K562 (cell line): ENCODE measurements around the gene LCN12. TPM values are rescaled to one million over a fixed set of nuclear protein-coding genes. Genes with fewer than 3 reads are reported as not detected.

Experiments used
- COPS2 ChIP-seq: fragments of 450-650 bp; conservative IDR thresholded peaks from 2 replicates; pipeline ENCODE4 v1.6.1; 2016; ENCODE audit warnings: mild to moderate bottlenecking, moderate library complexity
- CTBP1 ChIP-seq: fragments of 450-650 bp; IDR thresholded peaks from 2 replicates; pipeline ENCODE4 v1.6.1; 2016; ENCODE audit warnings: borderline replicate concordance
- GABPA ChIP-seq: fragments of 200-800 bp; sonication (Bioruptor generic); conservative IDR thresholded peaks from 2 replicates; pipeline ENCODE4 v1.6.1; 2016; ENCODE audit warnings: low read depth, missing genetic modification characterization, missing compliant biosample characterization
- HCFC1 ChIP-seq: IDR thresholded peaks from 2 replicates; pipeline ENCODE4 v1.6.1; 2012; ENCODE audit warnings: low read depth, low read length, improper control_type of control experiment
- KDM5B ChIP-seq: fragments of 200-600 bp; sonication (generic); IDR thresholded peaks from 2 replicates; pipeline ENCODE4 v1.6.1; 2012; ENCODE audit warnings: low read depth, mild to moderate bottlenecking, moderate library complexity, low read length, control low read depth, inconsistent platforms; ENCODE audit not compliant: insufficient replicate concordance
- MED1 ChIP-seq: sonication (generic); formaldehyde crosslinking; IDR thresholded peaks from 2 replicates; pipeline ENCODE4 v1.8.1; 2023; ENCODE audit warnings: missing genetic modification reagents, borderline replicate concordance
- MNT ChIP-seq, 2 experiments: fragments of 450-650 bp; conservative IDR thresholded peaks; 2 replicates each; pipeline ENCODE4 v1.6.1; 2017; ENCODE audit warnings: mild to moderate bottlenecking in 2 of 2, moderate library complexity in 2 of 2
- MTF1 ChIP-seq: fragments of 250-450 bp; sonication (Bioruptor Pico); IDR thresholded peaks from 2 replicates; pipeline ENCODE4 v1.9.0; 2021; ENCODE audit warnings: moderate library complexity, mild to moderate bottlenecking, inconsistent platforms, borderline replicate concordance
- NCOA1 ChIP-seq: fragments of 450-650 bp; IDR thresholded peaks from 2 replicates; pipeline ENCODE4 v1.6.1; 2016; ENCODE audit warnings: low read depth
- NR2C1 ChIP-seq, 2 experiments: fragments of 450-650 bp; IDR thresholded peaks; 2 replicates each; pipeline ENCODE4 v1.6.1; 2017; ENCODE audit warnings: mild to moderate bottlenecking in 2 of 2, antibody characterized with exemption in 1 of 2, inconsistent platforms in 1 of 2, missing compliant biosample characterization in 1 of 2, missing genetic modification characterization in 1 of 2
- PATZ1 ChIP-seq: fragments of 250-450 bp; sonication (Bioruptor Pico); IDR thresholded peaks from 2 replicates; pipeline ENCODE4 v1.5.0; 2020; ENCODE audit warnings: mild to moderate bottlenecking, borderline replicate concordance
- PHB ChIP-seq: fragments of 250-450 bp; sonication (Bioruptor Pico); IDR thresholded peaks from 2 replicates; pipeline ENCODE4 v1.5.0; 2021
- PML ChIP-seq: IDR thresholded peaks from 2 replicates; pipeline ENCODE4 v1.6.1; 2012; ENCODE audit warnings: low read length, inconsistent platforms
- RBFOX2 ChIP-seq: fragments of 200-400 bp; formaldehyde crosslinking; IDR thresholded peaks from 2 replicates; pipeline ENCODE4 v1.6.1; 2017; ENCODE audit warnings: low read depth, mild to moderate bottlenecking, low read length, moderate library complexity
- SMARCC2 ChIP-seq: fragments of 450-650 bp; IDR thresholded peaks from 2 replicates; pipeline ENCODE4 v1.6.1; 2017; ENCODE audit warnings: antibody characterized with exemption, moderate library complexity, mild to moderate bottlenecking, low read depth
- TCF7 ChIP-seq: sonication (generic); IDR thresholded peaks from 2 replicates; pipeline ENCODE4 v1.6.1; 2016; ENCODE audit warnings: antibody characterized with exemption, borderline replicate concordance
- TEAD4 ChIP-seq, 2 experiments: sonication (generic) in 1 of 2; formaldehyde crosslinking in 1 of 2; IDR thresholded peaks; 2 replicates each; pipeline versions ENCODE4 v1.6.1 to v1.8.0; 2012 to 2022; ENCODE audit warnings: borderline replicate concordance in 1 of 2, inconsistent platforms in 1 of 2, low read length in 1 of 2, mild to moderate bottlenecking in 1 of 2, missing genetic modification reagents in 1 of 2
- USF2 ChIP-seq: sonication (generic); formaldehyde crosslinking; IDR thresholded peaks from 2 replicates; pipeline ENCODE4 v1.5.0; 2020; ENCODE audit warnings: missing genetic modification reagents
- ZNF282 ChIP-seq: sonication (generic); formaldehyde crosslinking; IDR thresholded peaks from 2 replicates; pipeline ENCODE4 v1.8.1; 2023; ENCODE audit warnings: missing genetic modification reagents
- ZNF395 ChIP-seq: fragments of 200-800 bp; sonication (Bioruptor generic); IDR thresholded peaks from 2 replicates; pipeline ENCODE4 v1.6.1; 2017; ENCODE audit warnings: missing genetic modification characterization, missing compliant biosample characterization
- ZZZ3 ChIP-seq: fragments of 450-650 bp; IDR thresholded peaks from 2 replicates; pipeline ENCODE4 v1.6.1; 2016; ENCODE audit warnings: antibody characterized with exemption, mild to moderate bottlenecking, moderate library complexity
- polyA plus RNA-seq, 8 experiments: library from polyadenylated mRNA; depleted of rRNA in 4 of 8; stranded (reverse) in 5 of 8; unstranded in 3 of 8; fragments of >200 nt; fragmentation: Nextera tagmentation in 2 of 8; fragmentation: Illumina TruSeq in 1 of 8; extraction: Ambion mirVana in 2 of 8; extraction: Trizol in 1 of 8; gene quantifications; 2 replicates each; pipeline versions ENCODE4 v1.2.1 to v1.2.3, GENCODE V29; 2011 to 2014; ENCODE audit warnings: inconsistent platforms in 1 of 8, missing spikeins in 1 of 8
- total RNA-seq, 7 experiments: library from RNA; depleted of rRNA in 6 of 7; stranded (reverse); fragments of >200 nt in 6 of 7; fragmentation: Illumina TruSeq in 2 of 7; extraction: Trizol in 2 of 7; gene quantifications; 2 replicates each; pipeline versions ENCODE4 v1.2.1 to v1.2.3, GENCODE V29; 2011 to 2021; ENCODE audit warnings: low replicate concordance in 1 of 7

LCN12 gene
- total and polyA plus RNA-seq, 9 of the 15 experiments (the other 6 are each of a cell fraction or from before 2014, with no cell fraction given), result 0.05 TPM; not detected in 8

- TF ChIP-seq PATZ1 (no peak), NCOA1 (no peak), TEAD4 (IDR thresholded peaks at IDR 0.05; ENCODE audit: low read length) (peak; percentile 49; the same call in 1 of the 2 replicates), TEAD4 (CRISPR knock-in tag; IDR thresholded peaks at IDR 0.05; ENCODE audit: borderline replicate concordance) (no peak), COPS2 (no peak), HCFC1 (peak; percentile 76), CTBP1 (peak; percentile 87), ZNF282 (CRISPR knock-in tag) (no peak), GABPA (peak; percentile 92), RBFOX2 (no peak; the same call in 1 of the 2 replicates), PML (no peak), ZNF395 (peak; percentile 63; the same call in 1 of the 2 replicates), MTF1 (CRISPR knock-in tag) (no peak), ZZZ3 (no peak), MNT (conservative IDR thresholded peaks at IDR 0.05) (peak; percentile 66 to 76), TCF7 (no peak), USF2 (CRISPR knock-in tag) (no peak), PHB (CRISPR knock-in tag) (no peak), KDM5B (no peak), NR2C1 (IDR thresholded peaks at IDR 0.05) (peak; percentile 52; the same call in 1 of the 2 replicates), NR2C1 (tag; IDR thresholded peaks at IDR 0.05) (peak; percentile 68; the same call in 1 of the 2 replicates), MED1 (CRISPR knock-in tag) (no peak), SMARCC2 (no peak)
Measured at GRCh38 chr9:136944519-136945332, 7.3 kb upstream of the LCN12 start, which contains the start of the genes C8G and FBXW5 (continued).
